DLD1 (cell line): ENCODE data around the gene SLCO4A1.

Source experiments
- in situ Hi-C: cut with HindIII; loops from 2 replicates; pipeline ENCODE4 v1.10.0; 2017; ENCODE audit warnings: low sequenced_read_pairs

The SLCO4A1 gene

DNA sequence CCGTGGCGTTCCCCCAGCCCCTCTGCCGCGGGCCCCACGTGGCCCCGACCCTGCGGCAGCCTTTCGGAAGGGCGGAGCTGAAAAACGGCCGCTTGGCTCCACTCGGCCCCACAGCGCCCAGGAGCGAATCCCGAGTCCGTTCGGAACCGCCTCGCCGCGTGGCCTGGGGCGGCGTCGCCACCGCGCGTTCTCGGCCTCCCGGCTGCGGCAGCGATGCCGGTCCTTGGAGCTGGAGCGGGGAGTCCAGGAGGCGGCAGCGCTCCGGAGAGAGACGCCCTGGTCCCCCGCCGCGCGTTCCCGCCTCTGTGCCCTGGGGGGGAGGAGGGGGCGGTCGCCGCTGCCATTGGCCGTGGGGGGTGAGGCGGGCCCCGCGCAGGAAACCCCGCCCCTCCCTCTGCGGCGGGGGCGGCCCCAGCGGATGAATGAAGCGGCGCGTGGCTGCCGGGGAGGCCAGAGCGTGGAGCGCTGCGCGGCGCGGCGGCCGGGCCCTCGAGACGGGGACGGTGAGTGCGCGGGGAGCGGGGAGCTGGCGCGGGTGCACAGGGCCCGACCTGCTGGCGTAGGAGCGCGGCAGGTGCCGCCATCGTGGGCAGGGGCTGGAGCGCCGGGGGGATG lies at the start of gene SLCO4A1:
SLCO4A1 (plus strand) TSS at position 453 of the 615 bp plus-strand sequence. CDS start 13,952 bp downstream, outside the sequence.
- in situ Hi-C loops: no loop called here

GRCh38 chr20:62592506-62593177 lies 49.7 kb upstream of the SLCO4A1 start:
- in situ Hi-C loops: no loop called here

DNA sequence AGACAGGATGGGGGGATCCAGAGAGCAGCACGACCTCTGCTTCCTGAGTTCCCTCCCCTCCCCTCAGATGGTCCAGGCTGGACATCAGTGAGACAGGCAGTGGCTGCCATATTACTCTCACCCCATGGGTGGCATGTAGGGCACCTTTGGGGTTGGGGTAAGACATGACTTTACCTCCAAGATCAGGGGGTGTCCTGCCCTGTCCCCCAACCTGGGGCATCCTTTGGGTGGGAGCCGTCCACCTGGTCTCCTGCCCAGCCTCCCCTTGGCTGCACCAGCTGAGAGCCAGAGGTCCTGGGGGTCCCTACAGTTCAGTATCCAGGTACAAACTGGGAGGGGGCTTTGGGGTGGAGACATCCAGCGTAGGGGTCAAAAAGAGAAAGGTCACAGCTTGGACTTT lies 48.7 kb upstream of the SLCO4A1 start:
- in situ Hi-C loops: no loop called here

- in situ Hi-C loops: no loop called here
Measured at GRCh38 chr20:62595069-62595468, 47.2 kb upstream of the SLCO4A1 start.

DNA sequence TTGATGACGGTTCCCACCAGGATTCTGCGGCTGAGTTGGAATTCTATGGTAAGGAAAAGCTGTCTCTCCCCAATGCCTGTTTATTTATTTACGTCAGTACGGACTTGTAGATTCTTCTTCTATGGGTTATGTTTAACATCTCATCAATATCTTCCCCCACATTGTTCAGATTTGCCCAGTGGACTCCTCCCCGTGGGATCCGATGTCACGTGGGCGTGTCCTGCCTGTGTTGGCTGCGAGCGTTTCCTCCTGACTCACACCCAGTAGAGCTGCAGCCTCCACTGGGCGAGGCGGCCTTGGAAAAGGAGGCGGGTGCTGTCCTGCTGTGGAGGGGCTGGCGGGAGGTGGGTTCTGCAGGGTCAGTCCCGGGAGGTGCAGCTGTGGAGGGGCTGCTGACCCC lies 46.8 kb upstream of the SLCO4A1 start:
- in situ Hi-C loops: no loop called here

GRCh38 chr20:62596486-62596885 lies 45.8 kb upstream of the SLCO4A1 start:
- in situ Hi-C loops: no loop called here

GRCh38 chr20:62596921-62597320 lies 45.4 kb upstream of the SLCO4A1 start:
- in situ Hi-C loops: no loop called here

DNA sequence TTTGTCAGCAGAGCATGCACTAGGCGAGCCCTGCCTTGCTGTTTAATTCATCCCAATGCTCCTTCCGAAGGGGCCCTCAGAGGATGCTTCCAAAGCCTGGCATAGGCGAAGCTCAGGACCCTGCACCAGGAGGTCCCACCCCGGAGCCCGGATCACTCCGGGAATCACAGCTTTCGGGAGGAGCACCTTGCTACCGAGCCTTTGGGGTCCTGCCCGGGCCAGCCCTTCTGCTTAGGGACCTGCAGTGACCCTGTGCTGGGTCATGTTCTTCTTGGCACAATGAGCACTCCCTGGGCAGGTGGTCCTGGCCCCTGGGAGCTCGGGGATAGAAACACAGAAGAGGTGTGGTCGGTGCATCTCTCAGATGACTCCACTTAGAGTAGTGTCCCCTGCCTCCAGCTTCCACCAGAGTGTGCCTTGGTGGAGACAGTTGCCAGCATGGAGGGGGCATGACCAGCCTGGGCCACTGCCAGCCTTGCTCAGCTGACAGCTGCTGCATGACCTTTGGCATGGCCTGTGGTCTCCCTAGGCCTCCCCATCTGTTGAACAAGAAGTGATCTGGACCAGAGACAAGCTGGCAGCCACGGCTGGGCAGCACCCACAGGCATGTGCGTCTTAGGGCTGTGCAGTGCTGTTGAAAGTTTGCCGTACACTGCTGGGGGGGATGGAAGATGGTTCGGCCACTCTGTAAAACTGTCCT lies 44.7 kb upstream of the SLCO4A1 start:
- in situ Hi-C loops: no loop called here

DNA sequence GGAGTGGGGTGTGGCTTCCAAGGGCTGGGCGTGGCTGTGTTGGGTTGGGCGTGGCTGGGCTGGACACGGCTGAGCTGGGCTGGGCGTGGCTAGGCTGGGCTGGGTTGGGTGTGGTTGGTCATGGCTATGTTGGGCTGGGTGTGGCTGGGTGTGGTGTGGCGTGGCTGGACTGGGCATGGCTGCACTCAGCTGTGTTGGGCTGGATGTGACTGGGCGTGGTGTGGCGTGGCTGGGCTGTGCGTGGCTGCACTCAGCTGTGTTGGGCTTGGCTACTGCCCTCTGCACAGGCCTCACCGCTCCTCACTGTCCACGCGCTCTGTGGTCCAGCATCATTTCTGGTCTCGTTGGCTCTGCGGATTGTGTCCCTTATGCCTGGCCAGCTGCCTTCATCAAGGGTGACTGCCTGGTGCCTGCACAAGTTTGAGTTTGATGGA lies 43.5 kb upstream of the SLCO4A1 start:
- in situ Hi-C loops: no loop called here

GRCh38 chr20:62599216-62600110 lies 42.8 kb upstream of the SLCO4A1 start:
- in situ Hi-C loops: no loop called here

DNA sequence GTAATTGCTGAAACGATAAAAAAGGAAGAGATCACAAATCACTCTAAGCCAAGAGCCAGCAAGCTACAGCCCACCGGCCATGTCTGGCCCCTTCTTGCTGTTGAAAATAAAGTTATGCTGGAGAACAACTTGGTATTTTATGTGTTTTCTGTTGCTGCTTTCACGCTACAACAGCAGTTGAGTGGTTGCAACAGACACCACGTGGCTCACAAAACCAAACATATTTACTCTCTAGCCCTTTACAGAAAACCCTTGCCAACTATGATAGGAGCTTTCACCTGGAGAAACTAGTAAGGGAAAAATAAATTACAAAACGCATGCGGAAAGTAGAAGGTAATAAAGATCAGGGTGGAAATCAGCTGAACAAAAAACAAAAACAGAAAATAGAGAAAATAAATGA lies 41.1 kb upstream of the SLCO4A1 start:
- in situ Hi-C loops: no loop called here

DNA sequence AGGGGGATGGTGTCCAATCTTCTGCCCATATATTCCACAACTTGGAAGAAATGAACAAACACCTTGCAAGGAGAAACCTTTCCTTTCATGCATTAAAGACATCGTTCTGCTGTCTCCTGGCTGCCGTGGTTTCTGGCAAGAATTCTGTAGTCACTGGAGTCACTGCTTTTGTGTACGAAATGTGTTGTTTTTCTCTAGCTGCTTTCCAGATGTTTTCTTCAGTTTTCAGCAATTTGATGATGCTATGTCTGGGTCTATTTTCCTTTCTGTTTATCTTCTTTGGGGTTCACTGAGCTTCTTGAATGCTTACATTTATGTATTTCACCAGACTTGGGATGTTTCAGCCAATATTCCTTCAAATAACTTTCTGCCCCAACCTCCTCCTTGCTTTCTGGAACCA lies 40.6 kb upstream of the SLCO4A1 start:
- in situ Hi-C loops: no loop called here

- in situ Hi-C loops: no loop called here
Measured at GRCh38 chr20:62602550-62602949, 39.8 kb upstream of the SLCO4A1 start.

DNA sequence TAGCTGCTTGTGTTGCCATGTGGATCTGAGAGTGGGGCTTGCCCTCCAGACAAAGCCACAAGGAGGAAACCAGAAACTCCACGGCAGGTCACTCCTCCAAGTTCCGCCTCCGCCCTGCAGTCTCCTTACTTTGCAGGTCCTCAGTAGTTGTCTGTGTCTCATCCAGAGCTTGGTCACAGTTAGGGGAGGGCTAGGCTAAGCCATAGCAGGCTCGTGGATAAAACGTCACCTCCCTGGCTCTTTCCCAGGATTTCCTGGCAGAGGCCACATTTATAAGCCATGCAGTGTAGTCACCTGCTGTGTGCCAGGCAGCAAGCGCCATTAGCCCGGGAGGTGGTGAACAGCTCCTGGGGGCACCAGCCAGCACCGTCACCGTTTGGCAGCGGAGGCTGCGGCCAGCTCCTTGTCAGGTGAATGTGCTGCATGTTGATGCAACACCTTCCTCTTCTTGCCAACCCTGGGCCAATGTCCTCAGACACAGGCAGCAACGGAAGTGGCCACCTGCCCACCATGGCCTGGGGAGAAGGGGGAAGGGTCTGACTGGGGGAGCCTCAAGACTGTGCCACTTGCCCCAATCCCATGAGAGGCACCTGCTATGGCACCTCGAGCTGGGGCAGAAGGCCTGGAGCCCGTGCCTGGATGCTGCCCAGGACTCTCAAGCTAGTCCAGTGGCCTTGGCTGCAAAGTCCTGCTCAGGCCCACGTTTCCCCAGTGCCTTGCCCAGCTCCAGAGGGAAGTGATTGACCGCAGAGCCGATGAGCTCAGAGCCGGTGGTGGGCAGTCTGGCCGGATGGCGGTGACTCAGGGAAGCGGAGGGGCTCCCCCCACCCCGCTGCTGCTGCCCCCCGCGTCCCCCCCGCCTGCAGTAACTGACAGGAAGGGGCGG lies 39.0 kb upstream of the SLCO4A1 start:
- in situ Hi-C loops: no loop called here

- in situ Hi-C loops: no loop called here
Measured at GRCh38 chr20:62603907-62604785, 38.2 kb upstream of the SLCO4A1 start.

GRCh38 chr20:62604796-62605195 lies 37.5 kb upstream of the SLCO4A1 start:
- in situ Hi-C loops: no loop called here

DNA sequence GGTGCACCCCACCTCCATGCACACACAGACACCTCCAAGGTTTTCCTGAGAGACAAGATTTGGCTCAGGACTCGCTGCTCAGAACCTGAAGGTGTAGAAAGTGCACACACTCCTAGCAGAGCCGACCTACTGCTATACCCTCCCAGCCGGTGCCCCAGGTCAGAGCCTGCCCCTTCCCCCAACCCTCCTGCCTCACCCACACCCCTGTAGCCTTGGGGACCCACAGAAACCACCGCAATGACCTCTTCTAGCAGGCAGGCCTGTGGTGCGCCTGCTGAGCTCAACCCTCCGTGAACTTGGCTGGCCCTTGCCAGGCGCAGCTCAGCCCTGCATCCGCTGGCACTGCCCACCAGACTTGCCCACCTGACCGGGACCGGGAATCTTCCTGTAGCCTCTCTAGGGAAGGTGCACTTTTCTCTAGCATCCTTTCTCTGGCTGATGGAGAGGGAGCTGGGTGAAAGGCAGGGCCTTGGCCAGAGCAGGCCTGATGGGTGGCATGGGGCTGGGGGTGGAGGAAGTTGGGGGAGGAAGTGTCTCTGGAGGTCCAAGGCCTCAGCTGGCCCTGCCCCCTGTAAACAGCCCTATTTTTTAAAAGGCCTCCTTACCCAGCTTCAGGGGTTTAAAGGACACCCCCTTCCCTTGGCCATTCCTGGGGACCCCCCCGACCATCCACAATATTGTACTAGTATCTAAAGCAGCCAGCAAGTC lies 36.9 kb upstream of the SLCO4A1 start:
- in situ Hi-C loops: no loop called here

DNA sequence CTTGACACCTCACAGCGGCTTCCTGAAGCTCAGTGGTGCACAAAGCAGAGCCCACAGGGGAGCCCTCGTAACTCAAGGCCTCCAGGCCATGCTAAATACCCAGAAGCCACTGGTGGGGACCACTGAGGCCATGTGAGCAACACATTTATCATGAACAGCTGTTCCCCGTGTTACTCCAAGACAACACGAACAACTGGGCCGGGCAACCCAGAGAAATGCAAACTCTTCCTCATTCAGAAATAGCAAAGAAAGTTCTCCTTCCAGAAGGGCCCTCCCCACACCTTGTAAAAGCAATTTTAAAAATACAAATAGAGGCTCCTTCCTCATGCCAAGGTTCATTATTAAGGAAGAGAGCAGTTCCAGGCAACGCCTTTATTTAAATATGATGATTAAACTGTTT lies 36.3 kb upstream of the SLCO4A1 start:
- in situ Hi-C loops: no loop called here
